ENCODE data around the gene CHST2. TPM values are rescaled to one million over a fixed set of nuclear protein-coding genes. Genes with fewer than 3 reads are reported as not detected.

The CHST2 gene
- total RNA-seq, 3 donors from 2014 or later: 1.1 to 3.2 (median 1.5) TPM

DNA sequence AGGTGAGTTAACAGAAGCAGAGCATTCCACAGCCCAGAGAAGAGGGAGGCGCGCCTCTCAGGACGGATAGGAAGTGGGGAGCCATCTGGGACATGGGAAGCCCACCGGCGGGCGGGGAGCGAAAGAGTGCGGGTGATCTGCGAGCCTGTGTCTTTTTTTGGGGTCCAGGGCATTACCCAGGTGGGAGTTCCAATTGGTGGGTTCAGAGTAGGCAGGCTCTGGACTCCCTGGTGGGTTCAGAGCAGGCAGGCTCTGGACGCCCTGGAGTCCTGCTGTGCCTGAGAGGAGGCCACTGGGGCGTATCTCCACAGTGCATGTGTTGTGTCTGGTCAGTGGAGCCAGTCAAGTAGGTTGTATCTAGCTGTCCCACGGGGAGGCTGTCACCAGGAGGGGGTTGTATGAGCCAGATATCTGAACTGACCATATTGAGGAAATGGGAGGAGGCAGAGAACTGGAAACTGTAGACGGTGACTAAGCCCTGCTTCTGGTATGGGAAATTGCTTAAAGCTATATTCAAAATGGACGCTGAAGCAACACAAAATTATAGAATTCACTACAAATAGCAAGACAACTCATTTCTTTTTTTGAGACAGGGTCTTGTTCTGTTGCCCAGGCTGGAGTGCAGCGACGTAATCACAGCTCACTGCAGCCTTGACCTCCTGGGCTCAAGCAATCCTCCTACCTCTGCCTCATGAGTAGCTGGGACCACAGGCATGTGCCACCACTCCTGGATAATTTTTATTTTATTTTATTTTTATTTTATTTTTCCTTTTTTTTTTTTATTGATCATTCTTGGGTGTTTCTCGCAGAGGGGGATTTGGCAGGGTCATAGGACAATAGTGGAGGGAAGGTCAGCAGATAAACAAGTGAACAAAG is 34.5 kb upstream of the CHST2 start:
- peak; percentile 46 for ATAC-seq
- Histone ChIP-seq H3K9me3 (no peaks in the 10 kb centered on the region), H3K36me3 (ENCODE audit: low read depth) (no peaks in the 10 kb centered on the region), H3K4me3 (no peak overlapping the region), H3K4me1 (ENCODE audit: low read depth) (no peaks in the 10 kb centered on the region)
- no peak for DNase-seq
- intact Hi-C loops (cut with DNase I, micrococcal nuclease): no loop called here
- TF ChIP-seq, protein P1, sequence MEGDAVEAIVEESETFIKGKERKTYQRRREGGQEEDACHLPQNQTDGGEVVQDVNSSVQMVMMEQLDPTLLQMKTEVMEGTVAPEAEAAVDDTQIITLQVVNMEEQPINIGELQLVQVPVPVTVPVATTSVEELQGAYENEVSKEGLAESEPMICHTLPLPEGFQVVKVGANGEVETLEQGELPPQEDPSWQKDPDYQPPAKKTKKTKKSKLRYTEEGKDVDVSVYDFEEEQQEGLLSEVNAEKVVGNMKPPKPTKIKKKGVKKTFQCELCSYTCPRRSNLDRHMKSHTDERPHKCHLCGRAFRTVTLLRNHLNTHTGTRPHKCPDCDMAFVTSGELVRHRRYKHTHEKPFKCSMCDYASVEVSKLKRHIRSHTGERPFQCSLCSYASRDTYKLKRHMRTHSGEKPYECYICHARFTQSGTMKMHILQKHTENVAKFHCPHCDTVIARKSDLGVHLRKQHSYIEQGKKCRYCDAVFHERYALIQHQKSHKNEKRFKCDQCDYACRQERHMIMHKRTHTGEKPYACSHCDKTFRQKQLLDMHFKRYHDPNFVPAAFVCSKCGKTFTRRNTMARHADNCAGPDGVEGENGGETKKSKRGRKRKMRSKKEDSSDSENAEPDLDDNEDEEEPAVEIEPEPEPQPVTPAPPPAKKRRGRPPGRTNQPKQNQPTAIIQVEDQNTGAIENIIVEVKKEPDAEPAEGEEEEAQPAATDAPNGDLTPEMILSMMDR (IDR thresholded peaks at IDR 0.05): no peak

DNA sequence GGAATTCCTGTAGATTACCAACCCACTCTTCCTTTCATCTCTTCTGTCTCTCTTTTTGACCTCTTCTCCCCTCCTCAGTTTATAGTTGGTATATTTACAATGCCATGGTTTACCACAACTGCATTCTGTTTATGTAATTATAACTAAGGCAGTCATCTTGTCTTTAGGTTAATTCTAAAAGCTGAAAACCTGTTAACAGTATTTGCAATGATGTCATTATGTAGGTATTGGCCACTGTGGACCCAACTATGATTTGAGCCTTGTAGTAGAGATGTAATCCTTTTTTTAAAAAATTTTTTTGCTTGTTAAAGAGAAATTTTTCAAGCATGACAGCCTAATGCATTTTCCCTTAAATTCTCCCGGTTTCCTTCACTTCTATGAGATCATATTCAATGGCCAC is 30.7 kb upstream of the CHST2 start:
- H3K4me1 ChIP-seq (ENCODE audit: low read depth): no peaks in the 10 kb centered on the region
- no peak overlapping the region for H3K4me3 ChIP-seq
- no peaks in the 10 kb centered on the region for H3K36me3 ChIP-seq (ENCODE audit: low read depth)
- DNase-seq: no peak
- TF ChIP-seq, protein P1 (IDR thresholded peaks at IDR 0.05): no peak
- intact Hi-C loops (cut with DNase I, micrococcal nuclease): no loop called here
- H3K9me3 ChIP-seq: no peaks in the 10 kb centered on the region
- ATAC-seq: no peak

- H3K36me3 ChIP-seq (ENCODE audit: low read depth): no peaks in the 10 kb centered on the region
- no peak overlapping the region for H3K4me3 ChIP-seq
- no peaks in the 10 kb centered on the region for H3K4me1 ChIP-seq (ENCODE audit: low read depth)
- TF ChIP-seq, protein P1 (IDR thresholded peaks at IDR 0.05): no peak
- ATAC-seq (no peak), DNase-seq (no peak)
- intact Hi-C loops (cut with DNase I, micrococcal nuclease): no loop called here
- no peaks in the 10 kb centered on the region for H3K9me3 ChIP-seq
Measured at GRCh38 chr3:143089965-143090364, 29.6 kb upstream of the CHST2 start.

DNA sequence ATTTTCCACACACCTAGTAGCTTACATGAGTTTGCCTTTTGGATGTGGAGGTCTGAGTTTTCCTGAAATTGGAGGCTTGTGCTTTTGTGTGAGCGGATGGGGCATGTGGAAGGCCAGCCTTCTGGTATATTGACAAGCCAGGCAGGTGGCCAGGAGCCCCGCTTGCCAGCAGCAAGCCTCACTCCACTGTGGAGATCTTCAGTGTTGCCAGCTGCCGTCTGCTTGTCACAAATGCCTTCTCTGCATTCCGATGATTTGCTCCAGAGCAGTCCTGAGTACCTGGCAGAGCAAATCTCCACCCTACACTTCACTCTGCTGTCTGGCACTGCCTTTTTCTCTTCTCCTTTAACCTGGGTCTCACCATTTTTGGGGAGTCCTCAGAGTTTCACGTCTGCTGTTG is 29.1 kb upstream of the CHST2 start:
- no peak overlapping the region for H3K4me3 ChIP-seq
- H3K36me3 ChIP-seq (ENCODE audit: low read depth): no peaks in the 10 kb centered on the region
- H3K4me1 ChIP-seq (ENCODE audit: low read depth): no peaks in the 10 kb centered on the region
- TF ChIP-seq, protein P1 (IDR thresholded peaks at IDR 0.05): no peak
- H3K9me3 ChIP-seq: no peaks in the 10 kb centered on the region
- ATAC-seq (no peak), DNase-seq (no peak)
- intact Hi-C loops (cut with DNase I, micrococcal nuclease): no loop called here

GRCh38 chr3:143090976-143091837 is 28.4 kb upstream of the CHST2 start:
- Histone ChIP-seq H3K4me3 (no peak overlapping the region), H3K36me3 (ENCODE audit: low read depth) (no peaks in the 10 kb centered on the region), H3K4me1 (ENCODE audit: low read depth) (no peaks in the 10 kb centered on the region), H3K9me3 (no peaks in the 10 kb centered on the region)
- DNase-seq: no peak
- intact Hi-C loops (cut with DNase I, micrococcal nuclease): no loop called here
- TF ChIP-seq, protein P1 (IDR thresholded peaks at IDR 0.05): no peak
- no peak for ATAC-seq
